Breast epithelium (tissue), 3 donors: ENCODE data around the gene KRT35.

Experiments
- CTCF ChIP-seq, 3 donors: fragments of 450-650 bp; IDR thresholded peaks; one replicate each; pipeline ENCODE4 v1.5.1; 2016 to 2017; ENCODE audit warnings: antibody characterized with exemption in 3 of 3, mild to moderate bottlenecking in 3 of 3, moderate library complexity in 3 of 3
- POLR2A ChIP-seq: fragments of 450-650 bp; IDR thresholded peaks from one replicate; pipeline ENCODE4 v1.6.1; 2016; ENCODE audit warnings: antibody characterized with exemption, mild to moderate bottlenecking, moderate library complexity

GRCh38 chr17:41462705-41463104 is 18.2 kb downstream of the KRT35 start:
- TF ChIP-seq POLR2A (no peak), CTCF (IDR thresholded peaks at IDR 0.05) (no peak)
